ENCODE results near the gene JUN. TPM values are rescaled to one million over a fixed set of nuclear protein-coding genes. Genes with fewer than 3 reads are reported as not detected.
A peak's percentile ranks its signal among the peaks of the same experiment; 100 is the strongest.

JUN gene
- polyA plus RNA-seq, 1 donor from 2014 or later = 217 TPM

- Mint-ChIP-seq H3K27me3 (peaks cover 2% of the 10 kb centered on the region), H3K4me3 (no peak overlapping the region), H3K27ac (no peak overlapping the region), H3K9me3 (no peaks in the 10 kb centered on the region), H3K4me1 (peaks cover 12 to 15% (median 14%) of the 10 kb centered on the region in 3 donors), H3K36me3 (no peaks in the 10 kb centered on the region)
These were observed 15.8 kb upstream of the JUN start for GRCh38 chr1:58799650-58800049.

DNA sequence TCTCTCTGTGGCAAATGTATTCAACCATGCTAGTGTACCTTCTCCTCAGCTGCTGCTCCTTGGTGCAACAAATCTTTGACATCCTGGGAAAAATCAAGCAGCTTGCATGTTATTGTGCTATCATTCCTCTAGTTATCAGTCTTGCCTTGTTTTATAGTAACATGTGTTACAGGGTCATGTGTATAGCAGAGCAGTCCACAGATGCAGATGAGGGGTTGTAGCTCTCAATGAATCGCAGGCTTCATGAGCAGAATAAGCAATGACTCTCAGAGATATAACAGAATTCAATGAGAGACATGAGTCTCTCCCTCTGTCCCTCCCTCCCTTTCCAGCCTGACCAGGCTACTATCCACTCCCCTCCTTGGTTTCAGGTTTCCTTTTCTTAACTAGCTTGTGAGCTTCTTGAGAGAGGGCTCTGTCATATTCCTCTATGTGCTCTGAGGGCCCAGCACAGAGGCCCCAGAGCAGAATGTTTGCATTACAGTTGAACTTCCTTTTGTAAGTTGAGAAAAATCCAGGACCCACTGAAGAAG is 15.1 kb upstream of the JUN start:
- Mint-ChIP-seq H3K4me1 (peaks cover 15 to 19% (median 16%) of the 10 kb centered on the region in 3 donors), H3K27me3 (peaks cover 2% of the 10 kb centered on the region), H3K36me3 (no peaks in the 10 kb centered on the region), H3K27ac (peak overlapping the region in 1 of 3 donors; percentile 80), H3K9me3 (no peaks in the 10 kb centered on the region), H3K4me3 (no peak overlapping the region)

GRCh38 chr1:58796416-58796815 is 12.6 kb upstream of the JUN start:
- no peak overlapping the region for H3K27ac Mint-ChIP-seq
- H3K4me1 Mint-ChIP-seq = peaks cover 11 to 31% (median 25%) of the 10 kb centered on the region in 3 donors
- no peak overlapping the region for H3K4me3 Mint-ChIP-seq
- no peaks in the 10 kb centered on the region for H3K9me3 Mint-ChIP-seq
- peaks cover 2% of the 10 kb centered on the region for H3K27me3 Mint-ChIP-seq
- no peaks in the 10 kb centered on the region for H3K36me3 Mint-ChIP-seq

GRCh38 chr1:58794585-58794984 is 10.7 kb upstream of the JUN start:
- no peaks in the 10 kb centered on the region for H3K9me3 Mint-ChIP-seq
- H3K4me1 Mint-ChIP-seq = peaks cover 13 to 39% (median 34%) of the 10 kb centered on the region in 3 donors
- H3K36me3 Mint-ChIP-seq = no peaks in the 10 kb centered on the region
- H3K27me3 Mint-ChIP-seq = peaks cover 2% of the 10 kb centered on the region
- H3K27ac Mint-ChIP-seq = no peak overlapping the region
- peak overlapping the region in 1 of 4 donors; percentile 50 for H3K4me3 Mint-ChIP-seq

DNA sequence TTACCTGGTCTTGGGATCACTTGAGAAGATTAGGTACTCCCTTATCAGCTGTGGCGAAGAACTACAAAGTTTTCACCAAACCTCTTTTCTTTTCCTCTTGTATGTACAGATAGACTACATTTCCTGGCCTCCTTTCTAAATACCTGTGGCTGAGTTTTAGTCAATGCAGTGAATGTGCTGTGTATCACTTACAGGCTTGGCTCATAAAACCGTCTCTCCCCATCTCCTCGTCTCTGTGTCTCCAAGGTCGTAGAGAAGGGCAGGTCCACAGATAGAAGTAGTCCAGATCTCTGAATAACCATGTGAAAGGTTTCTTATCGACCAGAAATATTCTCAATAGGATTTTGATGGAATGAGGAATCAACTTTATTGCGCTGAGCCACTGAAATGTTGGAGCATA is 9.0 kb upstream of the JUN start:
- Mint-ChIP-seq H3K4me1 (peaks cover 17 to 43% (median 39%) of the 10 kb centered on the region in 3 donors), H3K9me3 (peaks cover 0 to 13% (median 5%) of the 10 kb centered on the region in 3 donors), H3K36me3 (peaks cover 6% of the 10 kb centered on the region), H3K4me3 (no peak overlapping the region), H3K27ac (no peak overlapping the region), H3K27me3 (peaks cover 2% of the 10 kb centered on the region)

DNA sequence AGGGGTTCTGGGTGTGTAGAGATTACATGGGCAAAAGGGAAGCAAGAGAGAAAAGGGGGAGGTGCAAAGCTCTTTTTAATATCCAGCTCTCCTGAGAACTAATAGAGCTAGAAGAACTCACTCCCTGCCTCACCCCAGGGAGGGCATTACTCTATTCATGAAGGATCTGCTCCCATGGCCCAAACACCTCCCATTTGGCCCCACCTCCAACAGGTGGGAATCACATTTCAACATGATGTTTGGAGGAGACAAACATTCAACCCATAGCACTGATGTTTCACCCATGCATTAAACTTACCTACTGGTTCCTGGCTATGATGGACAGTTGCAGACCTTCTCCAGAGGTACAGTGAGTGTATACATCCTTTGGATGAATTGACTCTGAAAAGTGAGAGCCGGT is 7.3 kb upstream of the JUN start:
- Mint-ChIP-seq H3K27me3 (peaks cover 2% of the 10 kb centered on the region), H3K27ac (peak overlapping the region in 1 of 3 donors; percentile 11), H3K9me3 (peaks cover 0 to 13% (median 5%) of the 10 kb centered on the region in 3 donors), H3K4me3 (no peak overlapping the region), H3K4me1 (peaks cover 19 to 52% (median 33%) of the 10 kb centered on the region in 3 donors), H3K36me3 (peaks cover 7% of the 10 kb centered on the region)

DNA sequence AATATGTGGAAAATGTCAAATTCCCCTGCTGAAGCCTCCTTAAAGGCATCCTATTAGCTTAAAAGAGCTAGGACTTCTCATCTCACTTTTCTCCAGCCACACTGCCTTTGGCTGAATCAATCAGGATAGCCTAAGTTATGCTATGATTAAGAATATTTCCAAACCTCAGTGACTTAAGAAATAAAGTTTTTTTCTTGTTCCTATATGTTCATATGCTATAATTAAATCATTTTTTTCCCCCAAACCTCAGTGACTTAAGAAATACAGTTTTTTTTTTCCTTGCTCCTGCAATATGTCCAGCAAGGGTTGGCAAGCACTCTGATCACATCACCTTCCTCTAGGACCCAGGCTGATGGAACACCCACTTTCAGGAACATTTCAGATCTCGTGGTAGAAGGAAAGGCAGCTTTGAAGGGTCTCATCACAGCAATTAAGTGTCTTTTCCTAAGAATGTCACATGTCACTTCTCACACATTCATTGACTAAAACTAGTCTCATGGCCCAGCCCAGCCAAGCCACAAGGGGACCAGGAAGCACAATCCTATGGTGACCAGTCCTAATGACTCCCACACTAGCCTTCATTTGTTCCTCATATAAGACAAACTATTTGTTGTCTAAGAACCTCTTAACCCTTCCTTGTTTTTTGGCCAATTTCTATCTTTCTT is 6.3 kb upstream of the JUN start:
- Mint-ChIP-seq H3K36me3 (peaks cover 7% of the 10 kb centered on the region), H3K27ac (peak overlapping the region in 2 of 3 donors; percentile 12 to 50), H3K27me3 (peaks cover 2% of the 10 kb centered on the region), H3K9me3 (peaks cover 0 to 13% (median 5%) of the 10 kb centered on the region in 3 donors), H3K4me1 (peaks cover 17 to 52% (median 30%) of the 10 kb centered on the region in 3 donors), H3K4me3 (peak overlapping the region in 1 of 4 donors; percentile 51)

- peaks cover 7% of the 10 kb centered on the region for H3K36me3 Mint-ChIP-seq
- H3K9me3 Mint-ChIP-seq = peaks cover 0 to 13% (median 5%) of the 10 kb centered on the region in 3 donors
- peak overlapping the region in 1 of 4 donors; percentile 51 for H3K4me3 Mint-ChIP-seq
- peaks cover 10 to 45% (median 22%) of the 10 kb centered on the region in 3 donors for H3K4me1 Mint-ChIP-seq
- H3K27ac Mint-ChIP-seq = peak overlapping the region; percentile 8 to 48 (median 12)
- H3K27me3 Mint-ChIP-seq = no peaks in the 10 kb centered on the region
These were observed 5.5 kb upstream of the JUN start for GRCh38 chr1:58789322-58789856.

- peaks cover 7% of the 10 kb centered on the region for H3K36me3 Mint-ChIP-seq
- peak overlapping the region in 1 of 4 donors; percentile 84 for H3K4me3 Mint-ChIP-seq
- H3K27me3 Mint-ChIP-seq = peaks cover 2% of the 10 kb centered on the region
- peaks cover 8 to 38% (median 14%) of the 10 kb centered on the region in 3 donors for H3K4me1 Mint-ChIP-seq
- H3K27ac Mint-ChIP-seq = peak overlapping the region in 2 of 3 donors; percentile 34 to 86
- H3K9me3 Mint-ChIP-seq = peaks cover 0 to 13% (median 5%) of the 10 kb centered on the region in 3 donors
These were observed 4.4 kb upstream of the JUN start for GRCh38 chr1:58788259-58788658.

GRCh38 chr1:58786927-58787245 is 3.0 kb upstream of the JUN start:
- H3K9me3 Mint-ChIP-seq = peaks cover 0 to 13% (median 5%) of the 10 kb centered on the region in 3 donors
- H3K36me3 Mint-ChIP-seq = peaks cover 7% of the 10 kb centered on the region
- peak overlapping the region; percentile 80 to 100 (median 90) for H3K27ac Mint-ChIP-seq
- H3K27me3 Mint-ChIP-seq = peaks cover 2% of the 10 kb centered on the region
- peak overlapping the region in 2 of 4 donors; percentile 4 to 84 for H3K4me3 Mint-ChIP-seq
- H3K4me1 Mint-ChIP-seq = peaks cover 11 to 34% (median 14%) of the 10 kb centered on the region in 3 donors

- Mint-ChIP-seq H3K36me3 (peaks cover 7% of the 10 kb centered on the region), H3K9me3 (peaks cover 0 to 13% (median 5%) of the 10 kb centered on the region in 3 donors), H3K4me1 (peaks cover 14 to 37% (median 17%) of the 10 kb centered on the region in 3 donors), H3K27ac (peak overlapping the region; percentile 90 to 100 (median 100)), H3K4me3 (peak overlapping the region; percentile 59 to 100 (median 88)), H3K27me3 (peaks cover 2% of the 10 kb centered on the region)
These were observed 2.5 kb upstream of the JUN start for GRCh38 chr1:58786184-58786926.

DNA sequence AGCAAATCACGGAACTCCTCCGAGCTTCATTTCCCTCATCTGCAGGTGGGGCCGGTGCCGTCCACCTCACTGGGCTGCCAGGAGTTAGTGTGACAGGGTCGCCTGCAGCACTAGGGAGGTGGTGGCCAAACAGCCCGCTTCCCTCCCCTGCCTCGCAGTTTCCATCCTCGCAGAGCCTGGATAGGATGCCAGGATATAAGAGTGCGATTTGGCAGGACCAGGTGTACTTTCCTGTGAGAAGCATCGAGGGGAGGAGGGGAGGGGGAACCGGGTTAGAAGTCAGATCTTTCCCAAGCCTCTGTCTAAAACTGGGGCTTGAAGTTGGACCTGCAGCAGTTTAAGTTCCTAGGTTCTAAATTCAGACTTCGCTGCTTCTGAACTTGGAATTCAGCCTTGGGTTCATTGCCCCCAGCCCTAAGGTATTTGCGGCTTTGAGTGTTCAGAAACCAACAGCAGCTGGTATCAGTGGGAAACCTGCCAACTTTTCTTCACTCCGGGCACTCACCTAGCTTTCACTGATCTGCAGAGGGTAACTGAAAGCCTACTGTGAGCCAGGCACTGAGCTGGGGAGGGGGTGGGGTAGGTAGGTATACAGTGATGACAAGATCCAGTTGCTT is 1.7 kb upstream of the JUN start:
- Mint-ChIP-seq H3K36me3 (peaks cover 7% of the 10 kb centered on the region), H3K27me3 (peaks cover 2% of the 10 kb centered on the region), H3K4me1 (peaks cover 11 to 34% (median 14%) of the 10 kb centered on the region in 3 donors), H3K27ac (peak overlapping the region; percentile 90 to 100 (median 100)), H3K4me3 (peak overlapping the region; percentile 84 to 100 (median 94)), H3K9me3 (peaks cover 0 to 13% (median 5%) of the 10 kb centered on the region in 3 donors)

GRCh38 chr1:58784758-58785441 is 1.1 kb upstream of the JUN start:
- peaks cover 10 to 29% (median 14%) of the 10 kb centered on the region in 3 donors for H3K4me1 Mint-ChIP-seq
- H3K27me3 Mint-ChIP-seq = peaks cover 2% of the 10 kb centered on the region
- H3K36me3 Mint-ChIP-seq = peaks cover 7% of the 10 kb centered on the region
- H3K9me3 Mint-ChIP-seq = peaks cover 0 to 13% (median 5%) of the 10 kb centered on the region in 3 donors
- H3K27ac Mint-ChIP-seq = peak overlapping the region; percentile 90 to 100 (median 100)
- peak overlapping the region; percentile 84 to 100 (median 94) for H3K4me3 Mint-ChIP-seq

Data from IgD-negative memory B cell (primary cell).